ENCODE measurements around the gene WSB2.

DNA sequence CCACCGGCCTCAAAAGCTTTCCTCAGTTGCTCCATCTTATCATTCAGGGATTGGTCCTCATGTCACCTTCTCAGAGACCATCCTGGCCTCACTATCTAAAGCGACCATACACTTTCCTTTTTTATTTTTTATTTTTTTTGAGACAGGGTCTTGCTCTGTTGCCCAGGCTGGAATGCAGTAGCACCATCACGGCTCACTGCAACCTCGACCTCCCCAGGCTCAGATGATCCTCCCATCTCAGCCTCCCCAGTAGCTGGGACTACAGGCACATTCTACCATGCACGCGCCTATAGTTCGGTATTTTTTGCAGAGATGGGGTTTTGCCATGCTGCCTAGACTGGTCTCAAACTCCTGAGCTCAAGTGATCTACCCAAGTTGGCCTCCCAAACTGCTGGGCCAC is 2.8 kb downstream of the WSB2 start:
- TF ChIP-seq POLR2A (IDR thresholded peaks at IDR 0.05): no peak
- TF ChIP-seq, protein P1, sequence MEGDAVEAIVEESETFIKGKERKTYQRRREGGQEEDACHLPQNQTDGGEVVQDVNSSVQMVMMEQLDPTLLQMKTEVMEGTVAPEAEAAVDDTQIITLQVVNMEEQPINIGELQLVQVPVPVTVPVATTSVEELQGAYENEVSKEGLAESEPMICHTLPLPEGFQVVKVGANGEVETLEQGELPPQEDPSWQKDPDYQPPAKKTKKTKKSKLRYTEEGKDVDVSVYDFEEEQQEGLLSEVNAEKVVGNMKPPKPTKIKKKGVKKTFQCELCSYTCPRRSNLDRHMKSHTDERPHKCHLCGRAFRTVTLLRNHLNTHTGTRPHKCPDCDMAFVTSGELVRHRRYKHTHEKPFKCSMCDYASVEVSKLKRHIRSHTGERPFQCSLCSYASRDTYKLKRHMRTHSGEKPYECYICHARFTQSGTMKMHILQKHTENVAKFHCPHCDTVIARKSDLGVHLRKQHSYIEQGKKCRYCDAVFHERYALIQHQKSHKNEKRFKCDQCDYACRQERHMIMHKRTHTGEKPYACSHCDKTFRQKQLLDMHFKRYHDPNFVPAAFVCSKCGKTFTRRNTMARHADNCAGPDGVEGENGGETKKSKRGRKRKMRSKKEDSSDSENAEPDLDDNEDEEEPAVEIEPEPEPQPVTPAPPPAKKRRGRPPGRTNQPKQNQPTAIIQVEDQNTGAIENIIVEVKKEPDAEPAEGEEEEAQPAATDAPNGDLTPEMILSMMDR (IDR thresholded peaks at IDR 0.05): no peak
- TF ChIP-seq EP300 (IDR thresholded peaks at IDR 0.05): no peak

Data from ovary (tissue), 3 donors.